ENCODE results near the gene NDUFS7.

Gene NDUFS7

DNA sequence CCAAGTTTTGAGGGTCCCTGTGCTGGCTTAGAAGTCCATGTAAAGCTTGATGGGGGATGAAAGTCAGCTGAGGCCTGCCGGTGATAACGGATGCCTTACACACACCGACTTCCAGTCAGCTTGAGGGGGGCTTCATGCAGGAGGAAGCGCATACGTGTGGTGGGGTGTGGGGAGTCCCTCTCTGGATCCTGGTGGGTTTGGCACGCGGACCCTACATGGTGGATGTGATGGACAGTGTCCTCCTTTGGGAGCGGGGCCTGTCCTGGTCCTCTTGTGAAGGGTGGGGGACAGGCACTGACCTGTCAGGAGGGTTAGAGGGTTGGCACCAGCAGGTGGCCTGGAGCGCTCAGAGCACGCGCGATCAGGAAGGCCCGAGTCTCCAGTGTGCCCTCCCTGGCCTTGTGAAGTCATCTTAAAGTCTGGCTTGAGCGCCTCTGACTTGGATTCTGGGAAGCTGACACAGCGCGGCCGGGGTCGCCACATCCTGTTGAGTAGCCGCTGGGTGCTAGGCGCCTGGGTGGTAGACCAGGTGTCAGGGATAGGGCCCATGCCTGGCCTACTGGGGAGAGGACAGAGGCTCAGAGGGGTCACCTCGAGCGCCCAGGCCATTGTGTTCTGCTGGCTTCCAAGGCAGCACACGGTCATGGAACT, 26.6 kb downstream of the NDUFS7 start:
- peaks cover 6% of the 10 kb centered on the region for H3K36me3 ChIP-seq (ENCODE audit: control insufficient read depth, insufficient read depth, low read length)
- H3K27ac ChIP-seq (ENCODE audit: insufficient read depth, low read length, poor library complexity, severe bottlenecking), result peak overlapping the region; percentile 95
- no peaks in the 10 kb centered on the region for H3K9me3 ChIP-seq (ENCODE audit: control insufficient read depth, low read length)
- H3K4me1 ChIP-seq (ENCODE audit: control insufficient read depth, insufficient read depth, low read length, poor library complexity, severe bottlenecking), result peaks cover 53% of the 10 kb centered on the region
- no peaks in the 10 kb centered on the region for H3K27me3 ChIP-seq (replicated peaks; ENCODE audit: control insufficient read depth, insufficient read depth, low read length, poor library complexity, severe bottlenecking)
- no peak for DNase-seq
- no peak overlapping the region for H3K4me3 ChIP-seq (ENCODE audit: insufficient read depth, low read depth, low read length, poor library complexity, severe bottlenecking)

DNA sequence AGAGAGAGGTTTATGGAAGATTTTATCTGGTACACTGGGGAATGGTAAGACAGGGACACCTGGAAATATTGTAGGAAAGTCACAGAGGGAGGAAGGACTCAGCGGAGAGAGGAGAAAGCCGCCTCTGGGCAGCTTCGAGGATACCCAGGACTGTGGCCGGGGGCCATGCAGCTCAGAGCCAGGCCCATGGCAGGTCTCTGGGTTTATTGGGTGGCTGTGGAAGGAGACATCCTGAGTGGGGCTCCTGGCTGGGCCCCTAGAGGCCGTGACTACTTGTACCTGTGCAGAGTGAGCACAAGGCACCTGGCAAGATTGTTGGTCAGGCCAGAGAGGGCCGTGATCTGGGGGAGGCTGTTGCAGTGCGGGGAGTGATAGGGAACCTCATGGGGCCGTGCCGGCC, 27.1 kb downstream of the NDUFS7 start:
- Histone ChIP-seq H3K27ac (ENCODE audit: insufficient read depth, low read length, poor library complexity, severe bottlenecking) (peak overlapping the region; percentile 95), H3K4me3 (ENCODE audit: insufficient read depth, low read depth, low read length, poor library complexity, severe bottlenecking) (no peak overlapping the region), H3K9me3 (ENCODE audit: control insufficient read depth, low read length) (no peaks in the 10 kb centered on the region), H3K36me3 (ENCODE audit: control insufficient read depth, insufficient read depth, low read length) (peaks cover 6% of the 10 kb centered on the region), H3K27me3 (replicated peaks; ENCODE audit: control insufficient read depth, insufficient read depth, low read length, poor library complexity, severe bottlenecking) (no peaks in the 10 kb centered on the region), H3K4me1 (ENCODE audit: control insufficient read depth, insufficient read depth, low read length, poor library complexity, severe bottlenecking) (peaks cover 57% of the 10 kb centered on the region)
- DNase-seq, result no peak

DNA sequence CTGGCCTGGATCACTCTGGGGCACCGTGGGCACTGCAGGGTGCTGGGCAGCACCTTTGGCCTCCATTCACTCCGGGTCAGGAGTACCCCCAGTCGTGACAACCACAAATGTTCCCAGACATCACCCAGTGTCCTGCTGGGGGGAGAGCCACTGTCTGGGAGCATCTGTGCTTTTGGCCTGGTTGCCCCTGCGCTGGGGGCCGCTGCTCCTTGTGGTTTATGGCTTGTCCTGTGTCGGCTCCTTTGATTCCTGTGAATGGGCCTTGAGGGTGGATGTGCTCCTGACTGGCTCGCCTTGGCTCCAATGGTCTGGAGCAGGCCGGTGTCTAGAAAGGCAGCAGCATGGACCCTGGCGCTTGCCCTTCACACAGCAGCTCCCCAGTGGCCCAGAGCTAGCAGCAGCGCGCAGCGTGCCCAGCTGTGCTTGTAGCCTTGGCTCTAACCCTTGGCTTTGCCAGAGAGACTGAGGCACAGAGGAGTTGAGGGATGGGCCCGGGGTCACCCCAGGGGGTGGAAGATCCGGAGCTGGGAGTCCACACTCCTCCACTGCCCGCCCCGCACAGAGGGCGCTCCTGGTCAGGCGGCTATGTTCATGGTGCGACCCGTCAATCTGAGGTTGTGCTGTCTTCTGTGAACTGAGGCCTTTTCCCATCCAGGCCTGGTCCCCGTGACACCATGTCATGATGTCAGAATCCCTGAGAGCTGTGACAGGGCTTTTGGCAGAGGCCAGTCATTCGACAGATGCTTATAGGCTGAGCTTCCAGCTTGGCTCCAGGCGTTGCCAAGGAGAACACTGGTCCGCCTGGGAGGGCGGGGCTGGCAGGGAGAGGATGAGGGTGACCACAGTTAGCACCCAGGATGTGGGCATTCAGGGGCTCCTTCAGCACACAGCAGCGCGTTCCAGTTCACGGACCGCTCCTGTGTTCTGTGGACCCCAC, 27.8 kb downstream of the NDUFS7 start:
- peak in 2 of 3 donors; percentile 15 to 21 for DNase-seq

DNA sequence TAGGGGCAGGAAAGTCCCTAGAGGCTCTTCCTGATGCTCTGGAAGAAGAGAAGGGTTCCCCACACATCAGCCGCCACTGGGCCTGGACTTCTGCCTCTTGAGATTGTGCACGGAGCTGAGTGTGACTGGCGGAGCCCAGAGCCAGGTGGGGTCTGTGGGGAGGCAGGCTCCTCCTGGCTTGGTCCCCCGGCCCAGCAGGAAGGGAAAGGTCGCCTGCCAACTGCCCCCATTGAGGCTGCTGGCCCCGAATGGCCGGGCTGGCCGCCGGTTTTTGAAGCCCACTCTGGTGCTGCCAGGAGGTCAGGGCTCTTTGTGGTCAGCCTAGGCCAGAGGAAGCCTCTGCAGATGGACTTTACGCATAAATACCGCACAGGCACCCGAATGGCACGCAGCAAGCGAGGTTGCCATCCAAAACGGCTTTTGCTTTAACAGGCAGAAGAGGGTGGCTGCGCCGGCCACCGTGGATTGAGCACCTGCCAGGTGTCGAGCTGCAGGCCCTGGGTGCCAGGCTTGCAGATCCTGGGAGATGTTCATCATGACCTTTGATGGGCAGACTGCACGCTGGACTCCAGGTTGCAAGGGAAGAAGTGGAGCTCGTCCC, 28.7 kb downstream of the NDUFS7 start:
- H3K4me3 ChIP-seq (ENCODE audit: insufficient read depth, low read depth, low read length, poor library complexity, severe bottlenecking), result no peak overlapping the region
- no peaks in the 10 kb centered on the region for H3K27me3 ChIP-seq (replicated peaks; ENCODE audit: control insufficient read depth, insufficient read depth, low read length, poor library complexity, severe bottlenecking)
- no peaks in the 10 kb centered on the region for H3K9me3 ChIP-seq (ENCODE audit: control insufficient read depth, low read length)
- no peak for DNase-seq
- peak overlapping the region; percentile 17 for H3K27ac ChIP-seq (ENCODE audit: insufficient read depth, low read length, poor library complexity, severe bottlenecking)
- H3K4me1 ChIP-seq (ENCODE audit: control insufficient read depth, insufficient read depth, low read length, poor library complexity, severe bottlenecking), result peaks cover 64% of the 10 kb centered on the region
- H3K36me3 ChIP-seq (ENCODE audit: control insufficient read depth, insufficient read depth, low read length), result peaks cover 15% of the 10 kb centered on the region

More for the DNA sequence above, 27.8 kb downstream of the NDUFS7 start:
- peak overlapping the region; percentile 20 for H3K4me3 ChIP-seq (ENCODE audit: insufficient read depth, low read depth, low read length, poor library complexity, severe bottlenecking)
- H3K27me3 ChIP-seq (replicated peaks; ENCODE audit: control insufficient read depth, insufficient read depth, low read length, poor library complexity, severe bottlenecking), result no peaks in the 10 kb centered on the region
- H3K9me3 ChIP-seq (ENCODE audit: control insufficient read depth, low read length), result no peaks in the 10 kb centered on the region
- peaks cover 62% of the 10 kb centered on the region for H3K4me1 ChIP-seq (ENCODE audit: control insufficient read depth, insufficient read depth, low read length, poor library complexity, severe bottlenecking)
- H3K27ac ChIP-seq (ENCODE audit: insufficient read depth, low read length, poor library complexity, severe bottlenecking), result peak overlapping the region; percentile 41
- peaks cover 9% of the 10 kb centered on the region for H3K36me3 ChIP-seq (ENCODE audit: control insufficient read depth, insufficient read depth, low read length)

DNA sequence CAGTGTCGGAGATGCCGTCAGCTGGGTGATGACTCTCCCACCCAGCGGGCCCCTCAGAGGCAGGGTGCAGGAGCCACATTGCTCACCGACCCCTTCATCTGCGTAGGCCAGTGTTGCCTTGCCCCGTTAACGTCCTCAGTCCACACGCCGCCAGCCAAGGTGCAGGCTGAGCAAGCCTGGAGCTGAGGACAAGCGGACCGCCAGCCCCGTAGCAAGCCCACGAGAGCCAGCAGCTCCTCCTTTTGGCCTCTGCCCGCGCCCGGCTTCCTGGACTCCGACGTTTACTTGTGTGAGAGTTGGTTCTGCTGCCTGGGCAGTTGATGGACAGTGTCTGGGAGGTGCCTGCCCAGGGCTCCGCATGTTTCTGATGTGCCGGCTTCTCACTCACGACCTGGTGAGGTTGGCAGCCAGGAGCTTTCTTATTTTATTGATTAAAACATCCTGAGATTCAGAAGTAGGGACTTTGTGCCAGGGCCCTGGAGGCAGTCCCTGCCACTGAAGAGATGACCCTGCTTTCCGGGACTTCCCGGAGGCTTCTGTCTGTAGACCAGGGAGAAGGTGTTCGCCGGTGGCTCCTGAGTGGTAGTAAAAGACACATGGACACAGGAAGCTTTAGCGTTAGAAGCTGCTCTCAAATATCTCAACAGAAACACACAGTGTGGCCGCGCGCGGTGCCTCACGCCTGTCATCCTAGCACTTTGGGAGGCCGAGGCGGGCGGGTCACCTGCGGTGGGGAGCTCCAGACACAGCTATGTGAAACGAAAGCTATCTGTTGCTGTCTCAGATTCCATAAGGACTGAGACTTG, 29.5 kb downstream of the NDUFS7 start:
- no peak for DNase-seq
- Histone ChIP-seq H3K4me1 (ENCODE audit: control insufficient read depth, insufficient read depth, low read length, poor library complexity, severe bottlenecking) (peaks cover 64% of the 10 kb centered on the region), H3K27me3 (replicated peaks; ENCODE audit: control insufficient read depth, insufficient read depth, low read length, poor library complexity, severe bottlenecking) (no peaks in the 10 kb centered on the region), H3K9me3 (ENCODE audit: control insufficient read depth, low read length) (no peaks in the 10 kb centered on the region), H3K36me3 (ENCODE audit: control insufficient read depth, insufficient read depth, low read length) (peaks cover 22% of the 10 kb centered on the region), H3K4me3 (ENCODE audit: insufficient read depth, low read depth, low read length, poor library complexity, severe bottlenecking) (no peak overlapping the region), H3K27ac (ENCODE audit: insufficient read depth, low read length, poor library complexity, severe bottlenecking) (no peak overlapping the region)

DNA sequence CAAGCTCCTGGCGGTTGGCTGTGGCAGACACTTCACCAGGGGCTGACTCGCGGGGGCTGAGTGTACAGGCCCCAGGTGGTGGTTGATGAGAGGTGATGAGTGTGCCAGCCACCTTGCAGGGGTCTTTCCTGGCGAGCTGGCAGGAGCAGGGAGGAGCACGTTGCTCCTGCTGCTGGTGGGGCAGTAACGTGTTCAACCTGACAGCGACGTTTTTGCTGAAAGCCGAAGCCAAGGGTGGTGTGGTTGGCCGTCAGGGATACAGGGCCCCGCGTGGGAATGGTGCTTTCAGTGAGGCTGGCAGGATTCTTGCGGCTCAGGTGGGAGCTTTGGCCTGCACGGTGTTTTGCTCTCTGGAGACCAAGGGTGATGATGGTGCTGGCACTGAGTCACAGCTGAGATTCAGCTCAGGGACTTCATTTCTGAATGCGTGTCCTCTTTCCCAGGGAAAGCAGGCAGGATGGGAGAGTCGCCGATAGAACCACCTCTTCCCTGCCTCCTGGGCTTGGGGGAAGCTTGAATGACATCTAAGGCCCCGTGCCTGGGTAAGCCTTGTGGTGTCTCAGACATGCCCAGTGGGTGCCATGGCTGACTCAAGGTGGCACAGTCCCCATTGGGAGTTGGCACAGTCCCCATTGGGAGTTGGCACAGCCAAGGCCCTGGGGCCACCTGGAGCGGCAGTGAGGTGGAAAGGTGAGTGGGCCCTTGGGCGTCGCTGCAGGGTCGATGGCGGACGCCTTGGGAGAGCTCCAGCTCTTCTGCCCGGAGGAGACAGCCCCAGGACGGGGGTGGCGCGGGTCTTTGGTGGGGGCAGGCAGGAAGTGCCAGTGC, 32.5 kb downstream of the NDUFS7 start:
- Histone ChIP-seq H3K9me3 (ENCODE audit: control insufficient read depth, low read length) (no peaks in the 10 kb centered on the region), H3K27ac (ENCODE audit: insufficient read depth, low read length, poor library complexity, severe bottlenecking) (no peak overlapping the region), H3K27me3 (replicated peaks; ENCODE audit: control insufficient read depth, insufficient read depth, low read length, poor library complexity, severe bottlenecking) (no peaks in the 10 kb centered on the region), H3K36me3 (ENCODE audit: control insufficient read depth, insufficient read depth, low read length) (peaks cover 47% of the 10 kb centered on the region), H3K4me3 (ENCODE audit: insufficient read depth, low read depth, low read length, poor library complexity, severe bottlenecking) (no peak overlapping the region), H3K4me1 (ENCODE audit: control insufficient read depth, insufficient read depth, low read length, poor library complexity, severe bottlenecking) (peaks cover 36% of the 10 kb centered on the region)
- DNase-seq, result no peak

DNA sequence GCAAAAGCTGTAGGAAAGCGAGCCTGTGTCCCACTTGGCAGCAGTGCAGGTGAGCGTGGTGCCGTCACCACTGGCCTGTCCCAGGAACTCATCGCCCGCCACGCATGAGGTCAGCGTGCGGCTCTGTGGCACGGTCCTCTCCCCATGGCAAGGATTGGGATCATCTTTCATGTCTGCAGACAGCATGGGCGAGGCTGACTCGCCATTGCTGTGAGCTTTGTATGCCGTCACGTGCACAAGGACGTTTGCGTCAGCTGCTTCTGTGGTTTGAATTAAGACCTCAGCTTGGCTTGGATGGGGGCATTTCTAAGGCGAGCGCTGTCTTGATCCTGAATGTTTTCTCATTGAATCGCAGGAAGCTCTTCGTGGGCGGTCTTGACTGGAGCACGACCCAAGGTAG, 33.4 kb downstream of the NDUFS7 start:
- Histone ChIP-seq H3K4me3 (ENCODE audit: insufficient read depth, low read depth, low read length, poor library complexity, severe bottlenecking) (no peak overlapping the region), H3K27ac (ENCODE audit: insufficient read depth, low read length, poor library complexity, severe bottlenecking) (no peak overlapping the region), H3K27me3 (replicated peaks; ENCODE audit: control insufficient read depth, insufficient read depth, low read length, poor library complexity, severe bottlenecking) (no peaks in the 10 kb centered on the region), H3K4me1 (ENCODE audit: control insufficient read depth, insufficient read depth, low read length, poor library complexity, severe bottlenecking) (peaks cover 27% of the 10 kb centered on the region), H3K9me3 (ENCODE audit: control insufficient read depth, low read length) (no peaks in the 10 kb centered on the region), H3K36me3 (ENCODE audit: control insufficient read depth, insufficient read depth, low read length) (peaks cover 56% of the 10 kb centered on the region)
- no peak for DNase-seq

DNA sequence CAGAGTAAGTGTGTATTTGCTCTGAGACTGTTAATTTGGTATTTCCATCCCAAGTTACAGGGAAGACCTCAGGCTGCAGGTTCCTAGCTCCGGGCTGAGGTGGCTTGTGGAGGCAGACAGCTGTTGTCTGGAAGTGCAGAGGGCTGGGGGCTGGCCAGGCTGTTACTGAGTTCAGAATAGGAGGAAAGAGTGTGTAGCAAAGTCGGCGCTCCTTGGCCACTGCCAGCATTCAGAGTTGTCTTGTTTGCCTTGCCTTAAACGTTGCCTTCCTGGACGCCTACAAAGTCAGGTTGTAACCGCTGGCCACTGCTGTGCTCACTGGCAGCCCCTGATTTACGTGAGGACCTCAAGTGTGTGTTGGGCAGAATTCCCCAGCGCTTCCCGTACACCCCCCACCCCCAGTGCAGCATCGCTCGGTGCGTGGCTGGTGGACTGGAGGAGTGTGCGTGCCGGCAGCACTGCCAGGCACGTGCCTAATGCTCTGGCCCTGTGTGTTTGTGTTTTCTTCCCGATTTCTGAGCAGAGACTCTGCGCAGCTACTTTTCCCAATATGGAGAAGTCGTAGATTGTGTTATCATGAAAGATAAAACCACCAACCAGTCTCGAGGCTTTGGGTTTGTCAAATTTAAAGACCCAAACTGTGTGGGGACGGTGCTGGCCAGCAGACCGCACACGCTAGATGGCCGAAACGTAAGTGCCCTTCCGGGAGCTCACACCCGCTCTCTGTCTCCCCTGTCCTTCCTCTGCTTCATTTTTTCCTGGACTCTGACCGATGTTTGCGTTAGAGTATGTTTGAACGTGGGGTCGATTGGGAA, 34.2 kb downstream of the NDUFS7 start:
- Histone ChIP-seq H3K9me3 (ENCODE audit: control insufficient read depth, low read length) (no peaks in the 10 kb centered on the region), H3K27me3 (replicated peaks; ENCODE audit: control insufficient read depth, insufficient read depth, low read length, poor library complexity, severe bottlenecking) (no peaks in the 10 kb centered on the region), H3K4me1 (ENCODE audit: control insufficient read depth, insufficient read depth, low read length, poor library complexity, severe bottlenecking) (peaks cover 22% of the 10 kb centered on the region), H3K27ac (ENCODE audit: insufficient read depth, low read length, poor library complexity, severe bottlenecking) (no peak overlapping the region), H3K36me3 (ENCODE audit: control insufficient read depth, insufficient read depth, low read length) (peaks cover 63% of the 10 kb centered on the region), H3K4me3 (ENCODE audit: insufficient read depth, low read depth, low read length, poor library complexity, severe bottlenecking) (no peak overlapping the region)
- DNase-seq, result no peak
